ENCODE measurements around the gene AASDH. TPM values are rescaled to one million over a fixed set of nuclear protein-coding genes. Genes with fewer than 3 reads are reported as not detected.

AASDH gene
- total RNA-seq, 1 experiment from 2014 or later: 8.8 TPM

- H3K27me3 ChIP-seq (ENCODE audit: low read length): no peaks in the 10 kb centered on the region
- POLR2A ChIA-PET (ENCODE audit: unreplicated experiment): no interaction called here
- no peaks in the 10 kb centered on the region for H3K36me3 ChIP-seq (ENCODE audit: low read depth, low read length)
- no peaks in the 10 kb centered on the region for H3K79me2 ChIP-seq (ENCODE audit: low read length)
- H2AFZ ChIP-seq (ENCODE audit: low read length): no peak overlapping the region
- no peaks in the 10 kb centered on the region for H4K20me1 ChIP-seq (ENCODE audit: low read length)
- DNase-seq (no peak), ATAC-seq (no peak)
- no peak overlapping the region for H3K9ac ChIP-seq (ENCODE audit: low read length)
- no peaks in the 10 kb centered on the region for H3K9me3 ChIP-seq (ENCODE audit: low read length)
- peaks cover 6% of the 10 kb centered on the region; the same call in 1 of the 2 replicates for H3K4me1 ChIP-seq (ENCODE audit: insufficient read depth, low read length)
- H3K27ac ChIP-seq (ENCODE audit: low read length): no peak overlapping the region
- no peaks in the 10 kb centered on the region for H3K9me2 ChIP-seq (replicated peaks; ENCODE audit: low read length)
- no peak overlapping the region for H3K4me3 ChIP-seq (ENCODE audit: low read length)
- no peaks in the 10 kb centered on the region for H3F3A ChIP-seq (ENCODE audit: low read length, unreplicated experiment)
- TF ChIP-seq EZH2 (IDR thresholded peaks at IDR 0.05; ENCODE audit: low read length, unreplicated experiment): no peak
- no peak for TF ChIP-seq CTCF (conservative IDR thresholded peaks at IDR 0.05; ENCODE audit: low read depth, low read length)
- TF ChIP-seq EZH2phosphoT487 (IDR thresholded peaks at IDR 0.05; ENCODE audit: borderline replicate concordance, low read length): no peak
- intact Hi-C loops (cut with micrococcal nuclease): no loop called here
- BruUV-seq (replicated peaks): no TSS peak
- H3K4me2 ChIP-seq (ENCODE audit: low read length): no peak overlapping the region
- CTCF ChIA-PET: no interaction called here
Observed at GRCh38 chr4:56297776-56298175, 89.5 kb downstream of the AASDH start.

GRCh38 chr4:56296526-56296925 lies 90.8 kb downstream of the AASDH start:
- Histone ChIP-seq H3K4me1 (ENCODE audit: insufficient read depth, low read length) (peaks cover 6% of the 10 kb centered on the region; the same call in 1 of the 2 replicates), H3F3A (ENCODE audit: low read length, unreplicated experiment) (no peaks in the 10 kb centered on the region), H3K79me2 (ENCODE audit: low read length) (no peaks in the 10 kb centered on the region), H3K9me2 (replicated peaks; ENCODE audit: low read length) (no peaks in the 10 kb centered on the region), H3K36me3 (ENCODE audit: low read depth, low read length) (no peaks in the 10 kb centered on the region), H3K27ac (ENCODE audit: low read length) (no peak overlapping the region), H4K20me1 (ENCODE audit: low read length) (no peaks in the 10 kb centered on the region), H3K9ac (ENCODE audit: low read length) (no peak overlapping the region), H3K4me2 (ENCODE audit: low read length) (no peak overlapping the region), H3K9me3 (ENCODE audit: low read length) (no peaks in the 10 kb centered on the region), H2AFZ (ENCODE audit: low read length) (no peak overlapping the region), H3K27me3 (ENCODE audit: low read length) (0 out of 2 replicates have a peak, but pooled peaks cover 4% of the 10 kb centered on the region), H3K4me3 (ENCODE audit: low read length) (no peak overlapping the region)
- intact Hi-C loops (cut with micrococcal nuclease): no loop called here
- no TSS peak for BruUV-seq (replicated peaks)
- ChIA-PET CTCF (no interaction called here), POLR2A (ENCODE audit: unreplicated experiment) (no interaction called here)
- no peak for TF ChIP-seq CTCF (conservative IDR thresholded peaks at IDR 0.05; ENCODE audit: low read depth, low read length)
- TF ChIP-seq EZH2 (IDR thresholded peaks at IDR 0.05; ENCODE audit: low read length, unreplicated experiment): no peak
- no peak for ATAC-seq
- DNase-seq: no peak

- Histone ChIP-seq H3K27ac (ENCODE audit: low read length) (no peak overlapping the region), H2AFZ (ENCODE audit: low read length) (no peak overlapping the region), H3K36me3 (ENCODE audit: low read depth, low read length) (no peaks in the 10 kb centered on the region), H3K9me2 (replicated peaks; ENCODE audit: low read length) (no peaks in the 10 kb centered on the region), H3K79me2 (ENCODE audit: low read length) (no peaks in the 10 kb centered on the region), H4K20me1 (ENCODE audit: low read length) (no peaks in the 10 kb centered on the region), H3K4me1 (ENCODE audit: insufficient read depth, low read length) (peaks cover 9% of the 10 kb centered on the region), H3K9me3 (ENCODE audit: low read length) (no peaks in the 10 kb centered on the region), H3K27me3 (ENCODE audit: low read length) (0 out of 2 replicates have a peak, but pooled peaks cover 4% of the 10 kb centered on the region), H3K4me3 (ENCODE audit: low read length) (no peak overlapping the region), H3K4me2 (ENCODE audit: low read length) (no peak overlapping the region), H3K9ac (ENCODE audit: low read length) (no peak overlapping the region), H3F3A (ENCODE audit: low read length, unreplicated experiment) (no peaks in the 10 kb centered on the region)
- POLR2A ChIA-PET (ENCODE audit: unreplicated experiment): no interaction called here
- CTCF ChIA-PET: no interaction called here
- intact Hi-C loops (cut with micrococcal nuclease): no loop called here
- no TSS peak for BruUV-seq (replicated peaks)
- no peak for TF ChIP-seq EZH2phosphoT487 (IDR thresholded peaks at IDR 0.05; ENCODE audit: borderline replicate concordance, low read length)
- no peak for TF ChIP-seq EZH2 (IDR thresholded peaks at IDR 0.05; ENCODE audit: low read length, unreplicated experiment)
- no peak for TF ChIP-seq CTCF (conservative IDR thresholded peaks at IDR 0.05; ENCODE audit: low read depth, low read length)
- DNase-seq: no peak
- ATAC-seq: no peak
Observed at GRCh38 chr4:56293121-56293520, 94.2 kb downstream of the AASDH start.
